ENCODE measurements around the gene NSD2.

- TF ChIP-seq, protein P1, sequence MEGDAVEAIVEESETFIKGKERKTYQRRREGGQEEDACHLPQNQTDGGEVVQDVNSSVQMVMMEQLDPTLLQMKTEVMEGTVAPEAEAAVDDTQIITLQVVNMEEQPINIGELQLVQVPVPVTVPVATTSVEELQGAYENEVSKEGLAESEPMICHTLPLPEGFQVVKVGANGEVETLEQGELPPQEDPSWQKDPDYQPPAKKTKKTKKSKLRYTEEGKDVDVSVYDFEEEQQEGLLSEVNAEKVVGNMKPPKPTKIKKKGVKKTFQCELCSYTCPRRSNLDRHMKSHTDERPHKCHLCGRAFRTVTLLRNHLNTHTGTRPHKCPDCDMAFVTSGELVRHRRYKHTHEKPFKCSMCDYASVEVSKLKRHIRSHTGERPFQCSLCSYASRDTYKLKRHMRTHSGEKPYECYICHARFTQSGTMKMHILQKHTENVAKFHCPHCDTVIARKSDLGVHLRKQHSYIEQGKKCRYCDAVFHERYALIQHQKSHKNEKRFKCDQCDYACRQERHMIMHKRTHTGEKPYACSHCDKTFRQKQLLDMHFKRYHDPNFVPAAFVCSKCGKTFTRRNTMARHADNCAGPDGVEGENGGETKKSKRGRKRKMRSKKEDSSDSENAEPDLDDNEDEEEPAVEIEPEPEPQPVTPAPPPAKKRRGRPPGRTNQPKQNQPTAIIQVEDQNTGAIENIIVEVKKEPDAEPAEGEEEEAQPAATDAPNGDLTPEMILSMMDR (IDR thresholded peaks at IDR 0.05), result no peak
- TF ChIP-seq POLR2A (IDR thresholded peaks at IDR 0.05), result no peak
Observed at GRCh38 chr4:1979477-1980196, 108.4 kb downstream of the NSD2 start.

All from right lobe of liver (tissue), 4 donors.